NB4 (cell line): ENCODE results near the gene RAB40C.

Experiments used
- CTCF ChIP-seq: IDR thresholded peaks from one replicate; pipeline ENCODE4 v1.5.1; 2012; ENCODE audit warnings: low read depth, low read length
- MAX ChIP-seq: IDR thresholded peaks from 2 replicates; pipeline ENCODE4 v1.6.1; 2011; ENCODE audit warnings: low read depth, low read length
- MYC ChIP-seq: IDR thresholded peaks from 2 replicates; pipeline ENCODE4 v1.6.1; 2011; ENCODE audit warnings: low read depth, low read length
- POLR2A ChIP-seq: IDR thresholded peaks from 2 replicates; pipeline ENCODE4 v1.6.1; 2011; ENCODE audit warnings: mild to moderate bottlenecking; ENCODE audit not compliant: insufficient read length; ENCODE audit errors: extremely low read depth

GRCh38 chr16:574021-574760 lies 15.7 kb upstream of the RAB40C start:
- no peak for TF ChIP-seq CTCF
- TF ChIP-seq POLR2A = no peak
- no peak for TF ChIP-seq MAX
- no peak for TF ChIP-seq MYC
